HL-60 (cell line): Measurements from ENCODE around the gene SEMA4G.

ENCODE experiments used
- DNase-seq, 2 experiments: peaks; one replicate each; pipeline ENCODE4 v3.0.0-alpha.2; 2010 to 2020; ENCODE audit warnings: low read depth in 1 of 2, low spot score in 1 of 2
- H3K27ac ChIP-seq: fragments of 250-450 bp; sonication (Bioruptor Pico); replicated peaks from 2 replicates; pipeline ENCODE4 v1.5.1; 2020; ENCODE audit warnings: mild to moderate bottlenecking, moderate library complexity
- H3K27me3 ChIP-seq: fragments of 250-450 bp; sonication (Bioruptor Pico); 2 replicates; pipeline ENCODE4 v1.5.1; 2021; ENCODE audit warnings: mild to moderate bottlenecking, moderate library complexity; ENCODE audit not compliant: insufficient read depth, poor library complexity, severe bottlenecking
- H3K4me3 ChIP-seq: replicated peaks from 2 replicates; pipeline ENCODE4 v1.5.1; 2011; ENCODE audit warnings: mild to moderate bottlenecking, control low read depth, low read length; ENCODE audit not compliant: insufficient read depth
- GABPA ChIP-seq: IDR thresholded peaks from 2 replicates; pipeline ENCODE4 v1.6.1; 2012; ENCODE audit warnings: low read depth
- POLR2AphosphoS5 ChIP-seq: IDR thresholded peaks from 2 replicates; pipeline ENCODE4 v1.6.1; 2012; ENCODE audit warnings: low read depth
- REST ChIP-seq: IDR thresholded peaks from 2 replicates; pipeline ENCODE4 v1.6.1; 2012; ENCODE audit warnings: low read depth; ENCODE audit not compliant: insufficient replicate concordance
- SPI1 ChIP-seq: IDR thresholded peaks from 2 replicates; pipeline ENCODE4 v1.6.1; 2012; ENCODE audit warnings: low read depth, mild to moderate bottlenecking, borderline replicate concordance
- TF ChIP-seq, protein P1 (sequence below): IDR thresholded peaks from one replicate; pipeline ENCODE4 v1.5.1; 2011; ENCODE audit warnings: low read length, control low read depth, inconsistent platforms; ENCODE audit not compliant: insufficient read depth

SEMA4G gene

DNA sequence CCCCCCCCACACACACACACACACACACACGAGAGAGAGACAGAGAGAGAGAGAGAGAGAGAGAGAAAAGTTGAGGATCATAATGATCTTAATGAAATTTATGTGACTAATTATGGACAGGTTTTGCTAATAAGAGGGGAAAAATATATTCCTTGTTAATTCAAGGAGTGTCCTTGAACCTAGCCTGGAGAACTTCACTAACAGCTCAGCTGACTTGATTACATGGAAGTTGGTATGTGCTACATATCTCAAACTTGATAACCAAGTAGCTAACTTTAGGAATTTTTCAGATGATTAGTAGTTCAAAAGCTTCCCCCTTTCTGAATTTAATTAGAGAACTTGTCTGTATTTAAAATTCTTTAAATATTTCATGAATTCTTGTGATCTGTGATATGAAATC lies 41.3 kb upstream of the SEMA4G start:
- H3K27me3 ChIP-seq, result no peaks in the 10 kb centered on the region
- no peak overlapping the region for H3K27ac ChIP-seq
- no peak overlapping the region for H3K4me3 ChIP-seq
- TF ChIP-seq REST (no peak), SPI1 (no peak), POLR2AphosphoS5 (no peak), GABPA (no peak)
- TF ChIP-seq, protein P1, sequence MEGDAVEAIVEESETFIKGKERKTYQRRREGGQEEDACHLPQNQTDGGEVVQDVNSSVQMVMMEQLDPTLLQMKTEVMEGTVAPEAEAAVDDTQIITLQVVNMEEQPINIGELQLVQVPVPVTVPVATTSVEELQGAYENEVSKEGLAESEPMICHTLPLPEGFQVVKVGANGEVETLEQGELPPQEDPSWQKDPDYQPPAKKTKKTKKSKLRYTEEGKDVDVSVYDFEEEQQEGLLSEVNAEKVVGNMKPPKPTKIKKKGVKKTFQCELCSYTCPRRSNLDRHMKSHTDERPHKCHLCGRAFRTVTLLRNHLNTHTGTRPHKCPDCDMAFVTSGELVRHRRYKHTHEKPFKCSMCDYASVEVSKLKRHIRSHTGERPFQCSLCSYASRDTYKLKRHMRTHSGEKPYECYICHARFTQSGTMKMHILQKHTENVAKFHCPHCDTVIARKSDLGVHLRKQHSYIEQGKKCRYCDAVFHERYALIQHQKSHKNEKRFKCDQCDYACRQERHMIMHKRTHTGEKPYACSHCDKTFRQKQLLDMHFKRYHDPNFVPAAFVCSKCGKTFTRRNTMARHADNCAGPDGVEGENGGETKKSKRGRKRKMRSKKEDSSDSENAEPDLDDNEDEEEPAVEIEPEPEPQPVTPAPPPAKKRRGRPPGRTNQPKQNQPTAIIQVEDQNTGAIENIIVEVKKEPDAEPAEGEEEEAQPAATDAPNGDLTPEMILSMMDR, result no peak
- no peak for DNase-seq

- DNase-seq, result no peak
- Histone ChIP-seq H3K27me3 (no peaks in the 10 kb centered on the region), H3K4me3 (no peak overlapping the region), H3K27ac (no peak overlapping the region)
- TF ChIP-seq GABPA, result no peak
- TF ChIP-seq, protein P1, result no peak
Observed at GRCh38 chr10:100930368-100930767, 38.9 kb upstream of the SEMA4G start.

DNA sequence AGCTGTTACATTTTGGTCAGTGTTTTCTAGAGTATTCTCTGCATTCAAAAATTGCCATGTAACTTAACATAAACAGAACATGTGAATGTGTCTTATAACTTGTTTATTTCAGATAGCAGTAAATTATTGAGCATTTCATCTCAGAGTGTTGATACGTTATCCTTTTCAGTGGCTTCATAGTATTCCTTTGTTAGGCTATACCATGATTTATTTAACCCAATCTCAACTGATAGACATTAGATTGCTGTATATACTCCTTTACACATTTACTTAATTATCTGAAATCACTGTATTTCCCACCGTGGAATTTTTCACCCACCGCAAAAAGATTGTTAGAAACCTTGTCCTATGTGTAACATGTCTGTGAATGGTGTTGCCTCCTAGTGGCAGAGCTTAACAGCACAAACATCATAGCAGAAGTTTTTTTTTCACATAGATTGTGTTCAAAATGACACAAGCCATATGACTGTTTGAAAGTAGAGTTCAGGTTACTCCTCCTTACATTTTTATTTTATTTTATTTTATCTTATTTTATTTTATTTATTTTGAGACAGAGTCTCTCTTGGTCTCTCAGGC lies 35.1 kb upstream of the SEMA4G start:
- DNase-seq, result peak in 1 of 2 experiments; percentile 2
- no peak overlapping the region for H3K27ac ChIP-seq
- no peaks in the 10 kb centered on the region for H3K27me3 ChIP-seq
- no peak for TF ChIP-seq REST
- TF ChIP-seq, protein P1, result peak; percentile 44
- H3K4me3 ChIP-seq, result no peak overlapping the region

DNA sequence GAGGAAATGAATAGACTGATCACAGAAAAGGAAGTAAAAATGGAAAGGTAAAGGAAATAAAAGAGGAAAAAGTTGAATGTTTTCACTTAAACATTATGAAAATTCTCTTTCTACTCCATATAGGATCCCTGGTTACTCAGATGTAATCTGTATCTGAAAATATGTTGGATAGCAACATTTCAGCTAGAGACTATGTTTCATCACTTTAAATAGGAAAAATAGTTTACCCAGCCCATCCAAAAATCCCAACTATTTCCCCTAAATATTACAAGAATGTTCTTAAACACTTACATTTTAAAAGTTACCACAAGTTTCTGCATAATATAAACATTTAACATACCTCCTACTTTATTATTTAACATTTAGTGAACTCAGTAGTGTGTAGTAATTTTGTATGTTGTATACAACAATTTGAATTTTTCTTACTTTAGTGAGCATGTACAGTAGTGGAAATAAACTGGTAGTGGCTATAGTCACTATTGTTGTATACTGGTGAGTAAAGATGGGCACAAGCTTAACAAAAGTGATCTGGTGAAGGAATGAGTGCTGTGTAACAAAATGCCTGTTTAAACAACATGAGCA lies 29.4 kb upstream of the SEMA4G start:
- Histone ChIP-seq H3K4me3 (no peak overlapping the region), H3K27ac (no peak overlapping the region), H3K27me3 (no peaks in the 10 kb centered on the region)
- DNase-seq, result no peak
- TF ChIP-seq GABPA (no peak), POLR2AphosphoS5 (no peak), REST (no peak), SPI1 (no peak)
- TF ChIP-seq, protein P1, result no peak
